IPS-20b (cell line): Measurements from ENCODE around the gene WDR18.

Experiments used
- H3K27ac ChIP-seq: one replicate; pipeline ENCODE4 v1.5.1; 2013; ENCODE audit warnings: low read length
- H3K27me3 ChIP-seq: 2 replicates; pipeline ENCODE4 v1.6.1; 2013; ENCODE audit warnings: mild to moderate bottlenecking, low read length, inconsistent platforms; ENCODE audit not compliant: insufficient read depth
- H3K36me3 ChIP-seq: 2 replicates; pipeline ENCODE4 v1.6.1; 2013; ENCODE audit warnings: low read depth, mild to moderate bottlenecking, inconsistent platforms, low read length, moderate library complexity; ENCODE audit not compliant: insufficient read depth
- H3K4me1 ChIP-seq: 2 replicates; pipeline ENCODE4 v1.6.1; 2013; ENCODE audit warnings: mild to moderate bottlenecking, control low read depth, inconsistent platforms, low read length, moderate library complexity; ENCODE audit not compliant: insufficient read depth
- H3K4me3 ChIP-seq: 2 replicates; pipeline ENCODE4 v1.5.1; 2013; ENCODE audit warnings: mild to moderate bottlenecking, low read length, inconsistent platforms
- H3K9ac ChIP-seq: 2 replicates; pipeline ENCODE4 v1.6.1; 2013; ENCODE audit warnings: low read depth, mild to moderate bottlenecking, inconsistent platforms, low read length, moderate library complexity
- H3K9me3 ChIP-seq: 2 replicates; pipeline ENCODE4 v1.6.1; 2013; ENCODE audit warnings: mild to moderate bottlenecking, low read depth, low read length, inconsistent platforms; ENCODE audit not compliant: insufficient read depth

WDR18 gene

GRCh38 chr19:1015061-1015781 is 31.1 kb downstream of the WDR18 start:
- Histone ChIP-seq H3K36me3 (peaks cover 34% of the 10 kb centered on the region), H3K9me3 (no peaks in the 10 kb centered on the region), H3K27ac (no peak overlapping the region), H3K4me1 (peaks cover 9% of the 10 kb centered on the region), H3K4me3 (no peak overlapping the region), H3K27me3 (no peaks in the 10 kb centered on the region), H3K9ac (no peak overlapping the region; the same call in 1 of the 2 replicates)

GRCh38 chr19:1015782-1016646 is 31.9 kb downstream of the WDR18 start:
- Histone ChIP-seq H3K4me3 (peak overlapping the region; percentile 35; the same call in 1 of the 2 replicates), H3K27me3 (no peaks in the 10 kb centered on the region), H3K9me3 (no peaks in the 10 kb centered on the region), H3K9ac (peak overlapping the region; percentile 41; the same call in 1 of the 2 replicates), H3K27ac (no peak overlapping the region), H3K4me1 (peaks cover 9% of the 10 kb centered on the region), H3K36me3 (peaks cover 32% of the 10 kb centered on the region)

- Histone ChIP-seq H3K4me3 (peak overlapping the region; percentile 35; the same call in 1 of the 2 replicates), H3K27me3 (no peaks in the 10 kb centered on the region), H3K27ac (peak overlapping the region; percentile 56)
Measured at GRCh38 chr19:1016647-1017114, 32.5 kb downstream of the WDR18 start.

GRCh38 chr19:1017115-1017905 is 33.2 kb downstream of the WDR18 start:
- no peak overlapping the region; the same call in 1 of the 2 replicates for H3K9ac ChIP-seq
- H3K4me1 ChIP-seq, result peaks cover 9% of the 10 kb centered on the region
- no peak overlapping the region for H3K27ac ChIP-seq

More at GRCh38 chr19:1016647-1017114, 32.5 kb downstream of the WDR18 start:
- Histone ChIP-seq H3K9me3 (no peaks in the 10 kb centered on the region), H3K9ac (no peak overlapping the region), H3K4me1 (peaks cover 9% of the 10 kb centered on the region), H3K36me3 (peaks cover 30% of the 10 kb centered on the region)

GRCh38 chr19:1017906-1018305 is 33.8 kb downstream of the WDR18 start:
- no peak overlapping the region for H3K27ac ChIP-seq
- H3K4me3 ChIP-seq, result no peak overlapping the region
- no peak overlapping the region; the same call in 1 of the 2 replicates for H3K9ac ChIP-seq
- no peaks in the 10 kb centered on the region for H3K27me3 ChIP-seq
- peaks cover 20% of the 10 kb centered on the region for H3K36me3 ChIP-seq
- H3K4me1 ChIP-seq, result peaks cover 9% of the 10 kb centered on the region
- H3K9me3 ChIP-seq, result no peaks in the 10 kb centered on the region

More at GRCh38 chr19:1017115-1017905, 33.2 kb downstream of the WDR18 start:
- no peaks in the 10 kb centered on the region for H3K9me3 ChIP-seq
- peaks cover 23% of the 10 kb centered on the region for H3K36me3 ChIP-seq
- H3K4me3 ChIP-seq, result no peak overlapping the region
- H3K27me3 ChIP-seq, result no peaks in the 10 kb centered on the region

- Histone ChIP-seq H3K9me3 (no peaks in the 10 kb centered on the region), H3K9ac (no peak overlapping the region), H3K27ac (no peak overlapping the region), H3K4me1 (peaks cover 9% of the 10 kb centered on the region), H3K36me3 (peaks cover 16% of the 10 kb centered on the region), H3K4me3 (no peak overlapping the region), H3K27me3 (no peaks in the 10 kb centered on the region)
Measured at GRCh38 chr19:1018393-1018792, 34.2 kb downstream of the WDR18 start.

GRCh38 chr19:1018932-1019615 is 34.9 kb downstream of the WDR18 start:
- H3K27ac ChIP-seq, result no peak overlapping the region
- peaks cover 9% of the 10 kb centered on the region for H3K4me1 ChIP-seq
- H3K36me3 ChIP-seq, result peaks cover 9% of the 10 kb centered on the region; the same call in 1 of the 2 replicates
- H3K4me3 ChIP-seq, result peak overlapping the region; percentile 94; the same call in 1 of the 2 replicates
- no peaks in the 10 kb centered on the region for H3K9me3 ChIP-seq
- H3K27me3 ChIP-seq, result no peaks in the 10 kb centered on the region
- peak overlapping the region; percentile 70; the same call in 1 of the 2 replicates for H3K9ac ChIP-seq

- H3K4me1 ChIP-seq, result peaks cover 9% of the 10 kb centered on the region
- H3K4me3 ChIP-seq, result peak overlapping the region; percentile 94
- H3K36me3 ChIP-seq, result 0 out of 2 replicates have a peak, but pooled peaks cover 7% of the 10 kb centered on the region
- no peaks in the 10 kb centered on the region for H3K27me3 ChIP-seq
- H3K27ac ChIP-seq, result peak overlapping the region; percentile 14
- H3K9ac ChIP-seq, result peak overlapping the region; percentile 70; the same call in 1 of the 2 replicates
- no peaks in the 10 kb centered on the region for H3K9me3 ChIP-seq
Measured at GRCh38 chr19:1019616-1019961, 35.4 kb downstream of the WDR18 start.

- H3K27ac ChIP-seq, result peak overlapping the region; percentile 14
- H3K4me1 ChIP-seq, result peaks cover 9% of the 10 kb centered on the region
Measured at GRCh38 chr19:1019980-1020867, 36.1 kb downstream of the WDR18 start.

GRCh38 chr19:1020868-1021425 is 36.8 kb downstream of the WDR18 start, which contains the start of gene TMEM259:
TMEM259 (minus strand) TSS chr19:1021123; CDS start chr19:1020996, 127 bp downstream.
- Histone ChIP-seq H3K4me1 (peaks cover 9% of the 10 kb centered on the region), H3K4me3 (peak within 1 kb of the TSS; percentile 94)

More at GRCh38 chr19:1019980-1020867, 36.1 kb downstream of the WDR18 start:
- Histone ChIP-seq H3K4me3 (peak overlapping the region; percentile 94), H3K27me3 (no peaks in the 10 kb centered on the region), H3K9ac (peak overlapping the region; percentile 70), H3K36me3 (0 out of 2 replicates have a peak, but pooled peaks cover 7% of the 10 kb centered on the region), H3K9me3 (no peaks in the 10 kb centered on the region)

More at GRCh38 chr19:1020868-1021425, 36.8 kb downstream of the WDR18 start, which contains the start of gene TMEM259:
- H3K27ac ChIP-seq, result peak within 1 kb of the TSS; percentile 99
- peak within 1 kb of the TSS; percentile 70 for H3K9ac ChIP-seq
- no peaks in the 10 kb centered on the region for H3K27me3 ChIP-seq
- H3K36me3 ChIP-seq, result 0 out of 2 replicates have a peak, but pooled peaks cover 7% of the 10 kb centered on the region
- no peaks in the 10 kb centered on the region for H3K9me3 ChIP-seq
